Activated CD4-positive, alpha-beta T cell treated with anti-CD3 and anti-CD28 coated beads, Interleukin-2, Interleukin-6, amounts not matched to agents 100 ng/mL and 50 ng/mL, durations not matched to agents 16 hours and 8 hours (primary cell): Measurements from ENCODE around the gene ZNF740.
"Not testable (repeated sequence)": the region's sequence is repeated elsewhere in the genome, so short reads cannot be mapped to it uniquely, and the experiment has no call there.

Source experiments
- DNase-seq: peaks from one replicate; pipeline ENCODE4 v3.0.0-alpha.2; 2020

The ZNF740 gene

GRCh38 chr12:53180220-53180930, at the start of gene ZNF740, which contains the start of gene CSAD:
TSS of gene ZNF740 (plus strand) at chr12:53180722. CDS start at chr12:53181984, 1,262 bp downstream.
TSS of gene CSAD (minus strand) at chr12:53180925. CDS start at chr12:53173470, 7,455 bp downstream.
- DNase-seq = peak; percentile 99

GRCh38 chr12:53131844-53132243, 48.7 kb upstream of the ZNF740 start:
- no peak for DNase-seq

GRCh38 chr12:53133722-53134121, 46.8 kb upstream of the ZNF740 start:
- no peak for DNase-seq

- DNase-seq = no peak
Observed at GRCh38 chr12:53143355-53143754, 37.2 kb upstream of the ZNF740 start.

- DNase-seq = no peak
Observed at GRCh38 chr12:53145383-53146260, 34.9 kb upstream of the ZNF740 start.

- no peak for DNase-seq
Observed at GRCh38 chr12:53147181-53147580, 33.3 kb upstream of the ZNF740 start.

- no peak for DNase-seq
Observed at GRCh38 chr12:53147653-53148052, 32.9 kb upstream of the ZNF740 start.

GRCh38 chr12:53151039-53151438, 29.5 kb upstream of the ZNF740 start:
- DNase-seq = no peak

- no peak for DNase-seq
Observed at GRCh38 chr12:53152390-53152789, 28.1 kb upstream of the ZNF740 start.

- peak; percentile 95 for DNase-seq
Observed at GRCh38 chr12:53159195-53159839, 21.2 kb upstream of the ZNF740 start.

GRCh38 chr12:53160000-53160399, 20.5 kb upstream of the ZNF740 start:
- DNase-seq = no peak

GRCh38 chr12:53160673-53161072, 19.8 kb upstream of the ZNF740 start:
- DNase-seq = no peak

GRCh38 chr12:53161119-53161911, 19.2 kb upstream of the ZNF740 start:
- DNase-seq = no peak

- DNase-seq = not testable (repeated sequence)
Observed at GRCh38 chr12:53163008-53163407, 17.5 kb upstream of the ZNF740 start.

GRCh38 chr12:53166837-53167236, 13.7 kb upstream of the ZNF740 start:
- DNase-seq = no peak

- DNase-seq = no peak
Observed at GRCh38 chr12:53169644-53170043, 10.9 kb upstream of the ZNF740 start.

GRCh38 chr12:53170215-53170614, 10.3 kb upstream of the ZNF740 start:
- DNase-seq = no peak

GRCh38 chr12:53170876-53171724, 9.4 kb upstream of the ZNF740 start:
- DNase-seq = no peak

- no peak for DNase-seq
Observed at GRCh38 chr12:53171725-53172329, 8.7 kb upstream of the ZNF740 start.

- no peak for DNase-seq
Observed at GRCh38 chr12:53172352-53172751, 8.2 kb upstream of the ZNF740 start.

- DNase-seq = no peak
Observed at GRCh38 chr12:53173085-53173715, 7.3 kb upstream of the ZNF740 start.
